ENCODE measurements around the gene IMPA2.
"Not testable (repeated sequence)": the region's sequence is repeated elsewhere in the genome, so short reads cannot be mapped to it uniquely, and the experiment has no call there.

IMPA2 gene

DNA sequence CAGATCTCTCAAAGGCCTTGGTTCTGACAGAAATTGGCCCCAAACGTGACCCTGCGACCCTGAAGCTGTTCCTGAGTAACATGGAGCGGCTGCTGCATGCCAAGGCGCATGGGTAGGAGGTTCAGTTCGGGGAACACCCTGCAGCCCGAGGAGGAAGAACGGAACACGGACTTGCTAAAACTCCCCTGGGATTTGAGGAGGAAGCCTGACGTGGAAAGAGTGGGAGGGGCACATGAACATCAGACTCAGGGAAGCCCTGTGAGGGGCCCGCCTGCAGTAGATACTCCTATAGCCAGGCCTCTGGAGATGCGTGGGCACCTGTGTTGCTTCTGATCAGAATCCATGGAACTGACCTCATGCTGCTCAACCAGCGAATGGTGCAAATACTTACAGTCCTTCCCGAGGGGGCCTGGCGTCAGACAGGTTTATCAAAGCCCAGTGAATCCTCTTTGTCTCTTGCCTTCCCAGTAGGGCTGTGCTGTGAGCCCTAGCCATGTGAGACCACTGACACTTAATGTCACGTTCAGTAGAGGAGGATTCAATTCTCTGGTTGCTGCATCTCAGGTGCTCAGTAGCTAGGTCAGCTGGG lies 46.8 kb downstream of the IMPA2 start:
- no peak for DNase-seq (ENCODE audit: low read depth, low spot score)

DNA sequence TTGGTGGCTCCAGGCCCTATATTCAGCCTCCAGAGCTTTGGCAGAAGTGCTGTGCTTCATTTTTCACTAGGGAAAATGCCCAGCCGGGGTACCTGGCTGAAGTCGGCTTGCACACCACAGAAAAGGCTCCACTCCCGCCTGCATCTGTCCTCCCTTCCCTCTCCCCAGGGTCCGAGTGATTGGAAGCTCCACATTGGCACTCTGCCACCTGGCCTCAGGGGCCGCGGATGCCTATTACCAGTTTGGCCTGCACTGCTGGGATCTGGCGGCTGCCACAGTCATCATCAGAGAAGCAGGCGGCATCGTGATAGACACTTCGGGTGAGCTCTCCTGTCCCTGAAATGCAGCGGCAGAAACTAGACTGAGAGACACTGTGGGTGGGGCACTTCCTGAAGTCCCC lies 47.4 kb downstream of the IMPA2 start:
- no peak for DNase-seq (ENCODE audit: low read depth, low spot score)

DNA sequence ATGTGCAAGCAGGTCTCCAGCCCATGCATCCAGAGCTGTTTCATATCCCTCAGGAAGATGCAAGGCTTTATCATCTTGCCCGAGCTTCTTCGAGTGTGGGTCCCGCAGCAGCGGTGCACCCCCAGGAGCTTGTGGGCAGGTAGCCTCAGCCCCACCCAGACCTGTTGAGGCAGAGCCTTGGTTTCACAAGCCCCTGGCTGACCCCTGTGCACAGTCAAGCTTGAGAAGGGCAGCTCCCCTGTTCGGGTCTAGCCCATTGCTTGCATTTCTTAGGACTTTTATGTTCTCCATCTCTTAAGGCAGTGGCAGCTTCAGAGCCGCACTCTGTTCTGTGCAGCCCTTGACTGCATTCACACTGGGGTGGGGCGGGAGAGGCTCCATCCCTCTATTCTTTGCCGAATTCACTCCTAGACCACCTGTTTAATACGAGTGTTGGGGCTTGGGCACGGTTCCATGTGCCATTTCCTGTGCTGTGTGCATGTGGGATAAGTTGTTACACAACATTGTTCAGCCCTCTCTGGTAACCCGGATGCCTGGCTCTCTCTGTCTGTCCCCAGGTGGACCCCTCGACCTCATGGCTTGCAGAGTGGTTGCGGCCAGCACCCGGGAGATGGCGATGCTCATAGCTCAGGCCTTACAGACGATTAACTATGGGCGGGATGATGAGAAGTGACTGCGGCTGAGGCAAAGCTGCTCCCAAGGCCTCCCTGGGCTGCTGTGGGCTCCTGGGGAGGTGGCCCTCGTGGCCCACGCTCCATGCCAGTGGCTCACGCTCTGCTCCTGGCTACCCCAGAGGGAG lies 48.7 kb downstream of the IMPA2 start:
- DNase-seq (ENCODE audit: low read depth, low spot score): no peak

DNA sequence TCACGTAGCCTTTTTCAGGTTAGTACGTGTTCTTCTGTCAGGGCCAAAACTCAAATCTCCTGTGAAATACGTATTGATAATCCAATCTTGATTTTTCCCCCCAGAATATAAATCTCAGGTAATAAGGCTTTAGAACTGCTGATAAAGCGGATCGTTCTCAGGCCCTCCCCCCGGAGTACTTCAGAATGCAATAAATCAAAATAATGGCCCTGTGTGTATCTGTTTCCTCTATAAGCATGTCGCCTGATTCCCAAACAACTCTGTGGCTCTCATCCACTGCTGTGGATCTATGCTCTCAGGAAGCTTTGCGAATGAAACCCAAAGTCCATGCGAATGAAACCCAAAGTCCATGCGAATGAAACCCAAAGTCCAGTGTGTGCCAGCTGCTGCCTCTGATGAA lies 49.4 kb downstream of the IMPA2 start:
- DNase-seq (ENCODE audit: low read depth, low spot score): no peak

DNA sequence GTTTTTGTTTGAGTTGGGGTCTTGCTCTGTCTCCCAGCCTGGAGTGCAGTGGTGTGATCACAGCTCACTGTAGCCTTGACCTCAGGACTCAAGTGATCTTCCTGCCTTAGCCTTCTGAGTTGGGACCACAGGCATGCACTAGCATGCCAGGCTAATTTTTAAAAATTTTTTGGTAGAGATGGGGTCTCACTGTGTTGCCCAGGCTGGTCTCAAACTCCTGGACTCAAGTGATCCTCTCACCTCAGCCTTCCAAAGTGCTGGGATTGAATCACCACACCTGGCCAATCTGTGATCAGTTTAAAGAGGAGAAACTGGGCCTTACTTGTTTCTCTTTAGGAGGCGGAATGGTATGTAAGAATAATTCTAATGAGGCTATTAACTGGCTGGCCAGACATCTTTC lies 49.9 kb downstream of the IMPA2 start:
- DNase-seq (ENCODE audit: low read depth, low spot score): peak; percentile 21

DNA sequence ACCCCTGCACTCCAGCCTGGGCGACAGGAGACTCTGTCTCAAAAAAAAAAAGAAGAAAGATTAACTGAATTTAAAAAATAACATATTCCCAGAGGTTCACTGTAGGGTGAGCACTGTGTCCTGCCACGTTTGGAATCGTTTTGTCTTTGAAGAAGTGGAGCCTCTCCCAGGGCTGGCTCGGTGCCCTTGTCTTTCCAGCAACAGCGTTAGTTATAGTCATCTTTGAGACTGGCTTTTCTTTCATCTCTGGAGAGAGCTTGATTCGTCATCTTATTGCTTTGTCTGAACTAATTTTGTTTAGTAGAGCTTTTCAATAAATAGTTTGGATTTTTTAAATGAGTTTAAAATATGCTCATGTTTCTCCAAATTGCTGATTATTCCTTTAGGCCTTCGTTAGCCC lies 50.5 kb downstream of the IMPA2 start:
- DNase-seq (ENCODE audit: low read depth, low spot score): peak; percentile 81

DNA sequence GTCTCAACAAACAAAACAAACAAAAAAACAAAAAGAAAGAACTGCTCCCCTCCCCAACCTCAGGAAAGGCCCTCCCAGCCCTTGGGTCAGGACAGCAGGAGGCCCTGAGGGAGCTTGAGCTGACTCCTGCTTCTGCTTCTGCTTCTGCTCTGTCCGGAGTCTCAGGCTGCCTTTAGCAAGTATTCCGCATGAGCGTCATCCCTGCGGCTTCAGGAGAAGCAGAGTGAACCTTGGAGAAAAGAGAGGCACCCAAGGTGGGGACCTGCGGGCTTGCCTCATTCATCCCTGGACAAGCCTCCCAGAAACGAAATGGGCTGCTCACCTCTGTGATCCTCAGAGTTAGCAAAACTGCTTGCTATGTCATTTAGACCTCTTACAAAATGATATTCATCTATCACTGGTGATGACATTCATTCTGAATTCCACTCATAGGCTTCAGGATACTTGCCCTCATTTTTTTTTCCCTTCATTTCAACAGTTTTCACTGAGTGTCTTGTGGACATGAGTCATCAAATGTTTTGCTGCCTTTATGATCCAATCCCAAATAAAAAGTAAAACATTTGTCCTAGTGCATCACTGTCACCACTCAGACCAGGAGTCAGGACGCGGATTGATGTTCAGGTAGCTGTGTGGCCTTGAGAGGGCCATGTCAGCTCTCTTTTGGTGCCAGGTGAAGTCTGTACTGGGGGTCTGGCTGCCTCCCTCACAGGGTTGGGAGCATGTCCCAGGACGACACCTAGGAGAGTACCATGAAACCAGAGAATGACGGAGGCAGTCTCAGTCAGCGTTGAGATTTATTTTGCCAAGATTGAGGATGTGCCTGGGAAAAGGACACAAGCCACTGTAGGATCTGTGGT lies 51.7 kb downstream of the IMPA2 start:
- peak; percentile 40 for DNase-seq (ENCODE audit: low read depth, low spot score)

DNA sequence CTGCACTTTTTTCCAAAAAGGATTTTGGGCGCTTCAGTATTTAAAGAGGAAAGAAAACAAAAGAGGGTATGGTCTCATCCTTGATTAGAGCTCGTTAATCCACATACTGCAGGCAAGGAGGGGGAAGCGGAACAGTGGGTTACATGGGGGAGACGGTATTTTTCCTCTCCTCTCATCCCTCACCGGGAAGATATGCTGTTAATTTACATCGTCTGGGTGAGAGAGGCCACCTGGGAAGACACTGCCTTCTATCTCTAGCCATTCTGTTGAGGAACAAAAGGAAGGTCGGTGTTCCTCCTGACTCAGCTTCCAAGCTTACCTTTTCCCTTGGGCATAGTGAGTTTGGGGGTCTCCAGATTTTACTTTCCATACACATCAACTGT lies 52.3 kb downstream of the IMPA2 start:
- no peak for DNase-seq (ENCODE audit: low read depth, low spot score)

DNA sequence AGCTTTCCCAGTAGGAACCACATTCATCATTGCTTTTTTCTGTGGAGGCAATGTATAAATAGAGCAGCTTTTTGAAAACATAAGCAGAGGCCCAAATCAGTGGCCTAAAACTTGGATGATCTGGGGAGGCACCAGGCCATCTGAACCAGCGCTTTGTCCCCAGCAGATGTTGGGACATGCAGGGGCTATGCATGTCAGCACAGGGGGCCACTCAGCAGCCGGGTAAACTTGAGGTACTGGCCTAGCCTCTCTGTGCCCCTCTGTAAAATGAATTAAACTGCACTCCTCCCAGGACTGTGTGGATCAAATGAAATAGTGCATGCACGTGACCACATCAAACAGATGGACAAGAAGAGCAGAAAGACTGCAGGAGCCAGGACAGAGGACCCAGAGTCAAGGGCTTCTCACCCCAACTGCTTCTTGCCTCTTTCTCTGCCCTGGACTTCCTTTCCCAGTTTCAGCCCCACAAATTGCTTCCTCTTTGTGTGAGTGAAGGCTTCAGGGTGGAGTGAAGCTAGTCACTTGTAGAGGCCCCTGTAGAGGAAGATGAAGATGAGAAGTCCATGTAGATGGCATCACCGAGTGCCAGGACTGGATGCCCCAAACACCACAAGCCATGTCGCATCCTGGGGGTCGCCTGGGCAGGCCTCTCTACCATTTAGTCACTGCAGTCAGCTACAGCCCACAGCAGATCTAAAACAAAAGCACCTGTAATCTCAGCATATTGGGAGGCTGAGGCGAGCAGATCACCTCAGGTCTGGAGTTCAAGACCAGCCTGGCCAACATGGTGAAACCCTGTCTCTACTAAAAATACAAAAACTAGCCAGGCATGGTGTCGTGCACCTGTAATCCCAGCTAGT lies 53.2 kb downstream of the IMPA2 start:
- DNase-seq (ENCODE audit: low read depth, low spot score): no peak

DNA sequence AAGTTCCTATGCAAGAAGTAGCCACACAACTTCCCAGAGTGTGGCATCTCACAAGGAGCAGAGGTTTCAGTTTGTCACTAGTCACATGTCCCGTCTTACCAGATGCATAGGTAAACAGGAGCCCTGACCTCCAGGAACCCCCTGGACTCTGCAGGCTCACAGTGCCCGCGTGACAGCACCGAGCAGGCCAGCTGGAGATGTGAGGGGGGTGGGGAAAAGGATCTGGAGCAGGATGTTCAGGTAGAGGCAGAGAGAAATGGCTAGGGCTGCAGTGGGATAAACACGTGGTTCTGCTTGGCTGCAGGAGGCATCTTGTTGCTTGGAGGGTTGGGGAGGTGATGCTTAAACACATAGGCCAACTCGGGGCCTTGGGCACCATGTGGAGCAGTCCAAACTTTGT lies 54.2 kb downstream of the IMPA2 start:
- DNase-seq (ENCODE audit: low read depth, low spot score): no peak

DNA sequence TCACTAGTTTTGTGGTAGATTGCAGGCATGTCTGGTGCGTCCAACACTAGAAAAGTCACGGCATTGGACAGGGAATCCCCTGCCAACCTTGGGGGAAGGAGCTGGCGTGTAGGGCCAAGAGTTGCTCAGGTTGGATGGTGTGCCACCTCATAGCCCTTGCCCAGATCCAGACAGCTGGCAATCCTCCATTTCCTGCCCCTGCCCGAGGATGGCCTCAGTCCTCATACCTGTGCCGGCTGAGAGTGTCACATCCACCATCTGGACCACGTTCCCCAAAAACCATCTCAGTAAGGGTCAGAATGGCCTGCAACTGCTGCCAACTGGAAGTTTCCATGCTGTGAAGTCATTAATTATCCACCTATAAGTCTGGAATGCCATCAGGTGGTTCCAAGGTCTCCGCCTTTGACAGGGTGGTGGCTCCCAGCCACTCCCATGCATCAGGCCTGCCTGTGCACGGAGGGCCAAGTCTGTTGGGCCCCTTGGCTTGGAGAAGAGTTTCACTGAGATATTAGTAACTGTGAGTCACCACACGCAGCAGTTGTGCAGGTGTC lies 55.0 kb downstream of the IMPA2 start:
- DNase-seq (ENCODE audit: low read depth, low spot score): no peak

DNA sequence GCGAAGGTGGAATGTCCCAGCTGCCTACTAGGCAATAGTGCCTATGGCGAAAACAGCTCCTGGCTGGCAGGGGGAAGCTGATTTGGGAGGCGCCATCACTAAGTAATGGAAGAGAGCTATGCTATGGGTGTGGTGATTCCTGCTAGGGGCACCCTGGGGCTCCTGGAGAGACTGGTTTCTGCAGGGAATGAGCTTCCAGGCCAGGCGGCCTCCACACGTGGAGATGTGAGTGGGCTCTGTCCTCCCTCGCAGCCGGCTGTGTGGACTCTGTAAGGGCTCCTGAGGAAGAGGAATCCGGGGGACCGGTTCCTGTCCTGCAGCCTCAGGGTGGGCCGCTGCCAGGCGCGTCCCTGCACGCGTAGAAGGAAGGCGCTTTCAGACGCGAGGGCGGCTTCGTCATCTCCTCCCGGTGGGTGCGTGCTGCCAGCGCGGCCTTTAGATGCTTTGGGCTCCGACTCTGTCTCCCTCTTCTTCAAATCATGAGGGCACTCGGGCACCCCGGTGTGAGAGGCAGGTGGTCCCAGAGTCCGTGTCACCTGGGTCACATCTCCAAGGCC lies 56.9 kb downstream of the IMPA2 start:
- peak; percentile 48 for DNase-seq (ENCODE audit: low read depth, low spot score)

DNA sequence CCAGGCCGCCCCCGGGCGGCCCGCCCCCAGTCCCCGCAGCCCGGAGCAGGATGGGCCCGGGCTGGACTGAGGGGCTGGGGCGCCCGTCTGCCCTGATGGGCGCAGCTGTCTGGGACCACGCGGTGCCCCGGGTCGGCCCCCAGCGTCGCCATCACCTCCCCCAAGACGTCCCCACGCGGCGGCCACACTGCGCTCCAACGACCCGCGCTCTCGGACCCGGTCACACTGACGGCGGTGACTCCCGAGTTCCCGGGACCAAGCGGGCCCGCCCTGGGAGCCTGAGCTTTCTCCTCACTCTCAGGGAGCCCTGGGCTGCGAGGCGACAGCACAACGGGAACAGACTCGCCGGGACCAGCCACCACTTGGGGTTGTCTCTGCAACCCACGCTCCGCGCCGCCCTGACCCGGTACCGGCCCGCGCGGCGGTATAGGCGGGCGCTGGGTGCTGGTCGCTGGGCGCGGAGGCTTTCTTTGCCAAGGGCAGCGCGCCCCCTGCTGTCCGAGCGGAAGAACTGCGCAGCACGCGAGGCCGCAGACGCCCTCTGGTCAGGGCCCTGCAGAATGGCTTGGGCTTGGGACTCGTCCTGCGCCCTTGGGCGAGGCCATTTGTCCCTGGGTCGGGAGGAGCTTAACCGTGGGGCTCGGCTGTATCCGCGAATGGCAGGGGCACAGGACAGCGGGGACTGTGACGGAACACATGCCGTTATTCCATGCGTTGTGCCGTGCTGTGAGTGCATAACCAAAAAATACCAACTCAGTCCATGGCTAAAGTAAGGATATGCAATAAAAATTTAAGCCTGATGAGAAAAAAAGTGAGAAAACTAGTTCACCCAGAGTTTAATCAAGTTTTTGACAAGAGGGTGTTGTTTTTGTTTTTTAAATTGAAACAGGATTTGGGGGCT lies 57.6 kb downstream of the IMPA2 start:
- DNase-seq (ENCODE audit: low read depth, low spot score): peak; percentile 91

DNA sequence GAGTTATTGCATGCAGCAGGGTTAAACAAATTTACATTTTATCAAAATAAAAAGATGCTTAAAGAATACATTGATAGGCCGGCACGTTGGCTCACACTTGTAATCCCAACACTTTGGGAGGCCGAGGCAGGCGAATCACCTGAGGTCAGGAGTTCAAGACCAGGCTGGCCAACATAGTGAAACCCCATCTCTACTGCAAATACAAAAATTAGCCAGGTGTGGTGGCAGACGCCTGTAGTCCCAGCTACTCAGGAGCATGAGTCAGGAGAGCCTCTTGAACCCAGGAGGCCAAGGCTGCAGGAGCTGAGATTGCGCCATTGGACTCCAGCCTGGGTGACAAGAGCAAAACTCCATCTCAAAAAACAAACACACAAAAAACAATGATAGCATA lies 58.2 kb downstream of the IMPA2 start:
- not testable (repeated sequence) for DNase-seq (ENCODE audit: low read depth, low spot score)

DNA sequence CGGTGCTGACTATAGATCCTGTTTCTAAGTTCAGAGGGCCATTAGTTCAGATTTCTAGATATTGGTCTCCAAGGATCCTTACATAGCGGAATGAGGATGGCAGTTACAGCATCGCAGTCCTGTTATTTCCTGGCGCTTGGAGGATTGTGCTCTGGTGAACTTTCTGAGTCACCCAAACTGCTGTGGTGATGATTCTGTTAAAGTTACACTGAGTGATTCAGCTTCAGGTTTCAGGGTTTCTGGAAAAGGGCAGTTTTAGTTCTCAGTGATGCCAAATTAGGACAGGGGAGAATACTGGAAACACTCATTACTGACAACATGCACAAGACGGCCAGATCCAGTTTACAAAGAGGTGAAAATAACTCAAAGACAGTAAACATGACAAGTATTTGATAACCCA lies 60.3 kb downstream of the IMPA2 start:
- DNase-seq (ENCODE audit: low read depth, low spot score): peak; percentile 84

DNA sequence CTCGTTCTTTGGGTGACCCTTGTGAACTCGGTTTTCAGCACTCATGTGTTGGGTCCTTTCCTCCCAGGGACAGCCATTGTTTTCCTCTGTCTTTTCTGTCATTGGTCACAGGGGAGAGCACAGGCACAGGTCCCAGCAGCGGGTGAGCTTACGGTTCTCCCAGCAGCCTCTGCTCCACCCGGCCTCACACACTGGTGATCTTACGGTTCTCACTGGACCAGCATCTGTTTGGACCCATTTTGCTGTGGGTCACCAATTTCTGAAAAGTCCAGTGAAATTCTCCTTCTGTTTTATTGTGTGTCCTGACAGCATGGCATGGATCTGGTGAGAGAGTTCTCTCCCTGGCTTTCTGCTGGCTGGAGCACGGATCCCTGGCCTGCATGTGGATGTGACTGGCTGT lies 62.5 kb downstream of the IMPA2 start:
- DNase-seq (ENCODE audit: low read depth, low spot score): no peak

DNA sequence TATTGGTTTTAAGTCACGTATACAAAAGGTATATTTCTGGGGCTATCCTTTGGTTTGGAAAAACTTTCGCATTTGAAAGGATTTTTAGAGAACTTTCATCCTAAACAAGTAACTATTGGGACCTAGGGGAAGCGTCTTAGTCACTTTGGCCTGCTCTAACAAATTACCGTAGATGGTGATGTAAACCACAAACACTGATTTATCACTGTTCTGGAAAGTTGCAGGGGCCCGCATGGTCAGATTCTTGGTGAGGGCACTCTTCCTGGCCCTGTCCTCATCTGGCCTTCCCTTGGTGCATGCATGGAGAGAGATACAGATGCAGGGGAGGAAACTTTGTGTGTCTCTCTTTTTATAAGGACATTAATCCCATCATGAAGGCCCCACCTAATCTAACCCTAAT lies 63.3 kb downstream of the IMPA2 start:
- no peak for DNase-seq (ENCODE audit: low read depth, low spot score)

DNA sequence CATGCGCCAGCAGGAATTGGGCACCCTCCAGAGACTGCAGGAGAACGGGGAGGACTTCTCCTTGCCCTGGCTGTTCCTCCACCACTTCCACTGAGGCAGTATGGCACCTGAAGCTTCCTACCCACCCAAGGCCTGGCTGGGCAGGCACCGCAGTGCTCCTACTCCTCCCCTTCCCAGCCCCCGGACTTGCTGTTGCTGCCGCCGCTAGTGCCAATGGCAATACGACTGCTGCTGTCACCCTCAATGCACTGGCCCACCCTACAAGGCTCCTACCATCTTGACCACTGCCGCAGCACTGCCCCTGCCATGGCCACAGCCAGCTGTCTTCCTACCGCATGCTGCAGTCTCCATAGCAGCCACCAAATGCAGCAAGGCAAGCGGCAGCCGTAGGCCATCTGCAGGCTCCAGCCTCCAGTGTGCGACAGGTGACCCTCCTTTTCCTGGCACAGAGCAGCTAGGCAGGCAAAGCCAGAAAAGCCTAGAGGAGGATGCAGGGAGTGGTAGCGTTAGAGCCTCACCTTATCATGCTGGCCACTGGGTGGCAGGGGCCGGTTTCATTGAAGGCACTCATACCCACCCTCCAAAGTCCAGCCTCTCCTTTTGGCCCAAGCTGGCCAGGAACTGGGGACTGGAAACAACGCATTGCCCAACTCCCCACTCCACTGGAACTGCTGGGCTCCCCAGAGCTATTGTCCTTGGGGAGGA lies 64.9 kb downstream of the IMPA2 start:
- no peak for DNase-seq (ENCODE audit: low read depth, low spot score)

DNA sequence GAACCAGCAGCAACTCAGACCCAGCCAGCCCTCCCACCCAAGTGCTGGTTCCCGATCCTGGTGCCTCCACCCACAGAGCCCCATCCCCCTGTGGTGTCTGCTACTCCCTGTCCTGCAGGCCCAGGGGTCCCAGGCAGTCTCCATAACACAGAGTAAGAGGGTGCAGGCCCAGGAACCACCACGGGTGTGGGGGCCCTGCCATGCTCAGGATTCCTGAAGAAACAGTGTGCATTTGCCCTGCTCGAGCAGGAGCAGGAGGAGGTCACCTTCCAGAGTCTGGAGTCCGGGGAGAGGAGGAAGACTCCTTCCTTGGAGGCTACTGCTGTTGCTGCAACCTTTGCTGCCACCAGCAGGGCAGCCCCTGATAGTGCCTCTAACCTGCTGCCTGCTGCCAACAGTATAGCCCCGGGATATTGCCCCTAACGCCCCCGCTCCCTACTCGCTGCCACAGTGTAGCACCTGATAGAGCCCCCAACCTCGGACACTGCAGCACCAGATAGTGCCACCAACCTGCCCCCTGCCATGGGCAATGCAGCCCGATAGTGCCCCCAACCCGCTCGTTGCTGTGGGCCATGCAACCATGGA lies 65.5 kb downstream of the IMPA2 start:
- DNase-seq (ENCODE audit: low read depth, low spot score): no peak
